Upper lobe of left lung (tissue), 6 donors: Measurements from ENCODE around the gene CPM. TPM values are rescaled to one million over a fixed set of nuclear protein-coding genes. Genes with fewer than 3 reads are reported as not detected.

Experiments
- ATAC-seq, 2 donors: fragments of 200-7000 bp; cut with Tn5 transposase; one replicate each; pipeline ENCODE4 v1.9.1; 2022; ENCODE audit warnings: mild to moderate bottlenecking in 2 of 2, moderate library complexity in 2 of 2; ENCODE audit not compliant: low FRiP score in 2 of 2
- DNase-seq, 2 donors: peaks; one replicate each; pipeline ENCODE4 v3.0.0-alpha.2; 2019 to 2020
- H3K27ac ChIP-seq, 4 donors: fragments of 200-600 bp; sonication (generic); one replicate each; pipeline ENCODE4 v1.5.1; 2016 to 2019
- H3K27me3 ChIP-seq, 4 donors: fragments of 200-600 bp; sonication (generic); one replicate each; pipeline ENCODE4 v1.5.1; 2017 to 2019
- H3K36me3 ChIP-seq, 4 donors: fragments of 200-600 bp; sonication (generic); one replicate each; pipeline ENCODE4 v1.5.1; 2016 to 2019
- H3K4me1 ChIP-seq, 4 donors: fragments of 200-600 bp; sonication (generic); one replicate each; pipeline ENCODE4 v1.5.1; 2018 to 2019
- H3K4me3 ChIP-seq, 4 donors: fragments of 200-600 bp; sonication (generic); one replicate each; pipeline ENCODE4 v1.5.1; 2017 to 2019; ENCODE audit warnings: mild to moderate bottlenecking in 2 of 4, moderate library complexity in 1 of 4
- H3K9me3 ChIP-seq, 4 donors: fragments of 200-600 bp; sonication (generic); one replicate each; pipeline ENCODE4 v1.5.1; 2018 to 2019
- CTCF ChIP-seq, 6 experiments: fragments of 450-650 bp in 4 of 6; fragments of 200-600 bp in 2 of 6; sonication (generic) in 2 of 6; IDR thresholded peaks; one replicate each; pipeline ENCODE4 v1.5.1; 2016 to 2019; ENCODE audit warnings: antibody characterized with exemption in 6 of 6
- EP300 ChIP-seq, 4 donors: sonication (generic); formaldehyde crosslinking; IDR thresholded peaks; one replicate each; pipeline ENCODE4 v1.5.1; 2017; ENCODE audit warnings: antibody characterized with exemption in 4 of 4, control low read depth in 2 of 4
- POLR2A ChIP-seq, 4 donors: fragments of 450-650 bp; IDR thresholded peaks; one replicate each; pipeline ENCODE4 v1.5.1; 2016 to 2017; ENCODE audit warnings: antibody characterized with exemption in 4 of 4, mild to moderate bottlenecking in 2 of 4
- POLR2AphosphoS5 ChIP-seq, 2 donors: sonication (generic); formaldehyde crosslinking; IDR thresholded peaks; one replicate each; pipeline ENCODE4 v1.5.1; 2017; ENCODE audit warnings: antibody characterized with exemption in 2 of 2
- WGBS, 2 donors: methylation state at CpG; one replicate each; pipeline ENCODE4 v1.1.5; 2017 to 2018; 5-methylcytosine and 5-hydroxymethylcytosine counted together
- total RNA-seq, 6 donors: library from RNA; depleted of rRNA in 4 of 6; stranded (reverse); fragments of >200 nt in 4 of 6; gene quantifications; one replicate each; pipeline versions ENCODE4 v1.1.0 to v1.2.1, GENCODE V29; 2016 to 2021
- donor health status: DM: no; HTN: no; CAD: no; lungs with moderate emphysema.
- donor health status: DM: no; HTN: yes; CAD: no; lungs with severe emphysema.

Gene CPM
- total RNA-seq, 6 donors from 2014 or later: 143 to 393 (median 303) TPM

GRCh38 chr12:68827895-68828671 is 104.9 kb downstream of the CPM start:
- DNase-seq: no peak
- Histone ChIP-seq H3K36me3 (peaks cover 37 to 95% (median 65%) of the 10 kb centered on the region in 4 donors), H3K27me3 (no peaks in the 10 kb centered on the region), H3K4me1 (no peaks in the 10 kb centered on the region), H3K27ac (no peak overlapping the region), H3K9me3 (no peaks in the 10 kb centered on the region), H3K4me3 (no peak overlapping the region)
- no peak for ATAC-seq
- TF ChIP-seq POLR2A (IDR thresholded peaks at IDR 0.05) (no peak), POLR2AphosphoS5 (IDR thresholded peaks at IDR 0.05) (no peak), CTCF (IDR thresholded peaks at IDR 0.05) (no peak), EP300 (IDR thresholded peaks at IDR 0.05) (no peak)
- 87 to 89% methylated on average over 5 of the region's 5 CpGs for WGBS, 2 donors

- WGBS, 2 donors: 95 to 97% methylated on average over 11 of the region's 11 CpGs
- ATAC-seq: no peak
- Histone ChIP-seq H3K36me3 (peaks cover 49 to 98% (median 68%) of the 10 kb centered on the region in 4 donors), H3K4me3 (no peak overlapping the region), H3K9me3 (no peaks in the 10 kb centered on the region), H3K27ac (no peak overlapping the region), H3K27me3 (no peaks in the 10 kb centered on the region), H3K4me1 (no peaks in the 10 kb centered on the region)
- no peak for TF ChIP-seq POLR2A (IDR thresholded peaks at IDR 0.05)
- TF ChIP-seq EP300 (IDR thresholded peaks at IDR 0.05): no peak
- DNase-seq: no peak
Observed at GRCh38 chr12:68825569-68826217, 107.3 kb downstream of the CPM start.

GRCh38 chr12:68824597-68825250 is 108.2 kb downstream of the CPM start:
- peaks cover 51 to 99% (median 70%) of the 10 kb centered on the region in 4 donors for H3K36me3 ChIP-seq
- ATAC-seq: no peak
- 95 to 96% methylated on average over 16 of the region's 16 CpGs for WGBS, 2 donors

GRCh38 chr12:68824131-68824530 is 108.8 kb downstream of the CPM start:
- H3K27ac ChIP-seq: no peak overlapping the region
- H3K9me3 ChIP-seq: no peaks in the 10 kb centered on the region
- no peak for ATAC-seq
- H3K36me3 ChIP-seq: peaks cover 57 to 99% (median 72%) of the 10 kb centered on the region in 4 donors
- H3K4me3 ChIP-seq: no peak overlapping the region
- 95 to 99% methylated on average over 5 of the region's 5 CpGs for WGBS, 2 donors
- H3K27me3 ChIP-seq: no peaks in the 10 kb centered on the region
- TF ChIP-seq CTCF (IDR thresholded peaks at IDR 0.05): no peak
- no peak for TF ChIP-seq EP300 (IDR thresholded peaks at IDR 0.05)
- TF ChIP-seq POLR2AphosphoS5 (IDR thresholded peaks at IDR 0.05): no peak
- no peak for TF ChIP-seq POLR2A (IDR thresholded peaks at IDR 0.05)
- DNase-seq: peak in 1 of 2 donors; percentile 60
- H3K4me1 ChIP-seq: no peaks in the 10 kb centered on the region

More at GRCh38 chr12:68824597-68825250, 108.2 kb downstream of the CPM start:
- no peak overlapping the region for H3K27ac ChIP-seq
- H3K4me1 ChIP-seq: no peaks in the 10 kb centered on the region
- DNase-seq: peak in 1 of 2 donors; percentile 32
- no peaks in the 10 kb centered on the region for H3K9me3 ChIP-seq
- H3K27me3 ChIP-seq: no peaks in the 10 kb centered on the region
- no peak overlapping the region for H3K4me3 ChIP-seq
- TF ChIP-seq POLR2A (IDR thresholded peaks at IDR 0.05): no peak
- no peak for TF ChIP-seq POLR2AphosphoS5 (IDR thresholded peaks at IDR 0.05)
- TF ChIP-seq CTCF (IDR thresholded peaks at IDR 0.05): no peak
- no peak for TF ChIP-seq EP300 (IDR thresholded peaks at IDR 0.05)

GRCh38 chr12:68823696-68824095 is 109.3 kb downstream of the CPM start:
- TF ChIP-seq CTCF (IDR thresholded peaks at IDR 0.05) (no peak), POLR2AphosphoS5 (IDR thresholded peaks at IDR 0.05) (no peak), POLR2A (IDR thresholded peaks at IDR 0.05) (no peak), EP300 (IDR thresholded peaks at IDR 0.05) (no peak)
- WGBS, 2 donors: 80 to 94% methylated on average over 3 of the region's 3 CpGs
- peaks cover 61 to 99% (median 72%) of the 10 kb centered on the region in 4 donors for H3K36me3 ChIP-seq

More at GRCh38 chr12:68823696-68824095, 109.3 kb downstream of the CPM start:
- H3K27ac ChIP-seq: no peak overlapping the region
- no peak overlapping the region for H3K4me3 ChIP-seq
- H3K4me1 ChIP-seq: no peaks in the 10 kb centered on the region
- no peaks in the 10 kb centered on the region for H3K27me3 ChIP-seq
- ATAC-seq (no peak), DNase-seq (no peak)
- no peaks in the 10 kb centered on the region for H3K9me3 ChIP-seq
